Naive thymus-derived CD4-positive, alpha-beta T cell (primary cell): ENCODE data around the gene ATP13A5. TPM values are rescaled to one million over a fixed set of nuclear protein-coding genes. Genes with fewer than 3 reads are reported as not detected.

Source experiments
- ATAC-seq: fragments of 150-1000 bp; cut with Tn5 transposase; 2 replicates; pipeline ENCODE4 v1.10.0; 2021; ENCODE audit warnings: mild to moderate bottlenecking, moderate library complexity
- CTCF ChIA-PET: fragments of 350-600 bp; sonication (Branson Sonifier 250); formaldehyde crosslinking; loops from one replicate; lab custom pipeline; 2021; ENCODE audit warnings: antibody characterized with exemption; lab: Charles Lee
- POLR2A ChIA-PET: fragments of 350-600 bp; sonication (Branson Sonifier 250); formaldehyde crosslinking; loops from one replicate; lab custom pipeline; 2021; ENCODE audit warnings: antibody characterized with exemption, inconsistent platforms; lab: Charles Lee
- DNase-seq, 9 donors: peaks; one replicate each; pipeline versions ENCODE4 v3.0.0 to v3.0.0-alpha.2; 2020 to 2022; ENCODE audit warnings: mixed read lengths in 1 of 9
- H3K27ac ChIP-seq: one replicate; pipeline ENCODE4 v1.7.0; 2013; ENCODE audit warnings: mild to moderate bottlenecking, low read depth, low read length, moderate library complexity
- H3K27me3 ChIP-seq, 2 donors: one replicate each; pipeline ENCODE4 v1.7.0; 2013; ENCODE audit warnings: low read length in 2 of 2, mild to moderate bottlenecking in 2 of 2, moderate library complexity in 2 of 2; ENCODE audit not compliant: control insufficient read depth in 2 of 2, insufficient read depth in 2 of 2
- H3K36me3 ChIP-seq, 3 experiments: 1 replicate in 2 of 3; 2 replicates in 1 of 3; pipeline ENCODE4 v1.7.0; 2013; ENCODE audit warnings: low read length in 3 of 3, mild to moderate bottlenecking in 3 of 3, moderate library complexity in 1 of 3; ENCODE audit not compliant: insufficient read depth in 3 of 3, control insufficient read depth in 2 of 3
- H3K4me1 ChIP-seq, 2 donors: one replicate each; pipeline ENCODE4 v1.7.0; 2013; ENCODE audit warnings: low read length in 2 of 2, mild to moderate bottlenecking in 2 of 2, moderate library complexity in 1 of 2; ENCODE audit not compliant: control insufficient read depth in 2 of 2, insufficient read depth in 2 of 2
- H3K4me3 ChIP-seq: 2 replicates; pipeline ENCODE4 v1.7.0; 2013; ENCODE audit warnings: mild to moderate bottlenecking, low read length
- H3K9me3 ChIP-seq, 3 experiments: 1 replicate in 2 of 3; 2 replicates in 1 of 3; pipeline ENCODE4 v1.7.0; 2013; ENCODE audit warnings: low read length in 3 of 3; ENCODE audit not compliant: control insufficient read depth in 2 of 3
- H3K27ac Mint-ChIP-seq, 9 donors: one replicate each; pipeline ENCODE4 v1.8.0; 2020 to 2022; ENCODE audit warnings: mixed read lengths in 9 of 9, mild to moderate bottlenecking in 8 of 9, moderate library complexity in 5 of 9, inconsistent platforms in 2 of 9
- H3K27me3 Mint-ChIP-seq, 5 donors: one replicate each; pipeline ENCODE4 v1.8.0; 2021 to 2022; ENCODE audit warnings: mixed read lengths in 5 of 5, mild to moderate bottlenecking in 1 of 5
- H3K36me3 Mint-ChIP-seq, 5 donors: one replicate each; pipeline ENCODE4 v1.8.0; 2020 to 2022; ENCODE audit warnings: mixed read lengths in 5 of 5, mild to moderate bottlenecking in 3 of 5, inconsistent platforms in 1 of 5
- H3K4me1 Mint-ChIP-seq, 7 donors: one replicate each; pipeline ENCODE4 v1.8.0; 2020 to 2022; ENCODE audit warnings: mixed read lengths in 7 of 7, mild to moderate bottlenecking in 3 of 7, inconsistent platforms in 1 of 7
- H3K4me3 Mint-ChIP-seq, 10 donors: one replicate each; pipeline ENCODE4 v1.8.0; 2020 to 2022; ENCODE audit warnings: mild to moderate bottlenecking in 10 of 10, mixed read lengths in 10 of 10, moderate library complexity in 6 of 10, inconsistent platforms in 2 of 10
- H3K9me3 Mint-ChIP-seq, 11 donors: one replicate each; pipeline ENCODE4 v1.8.0; 2020 to 2022; ENCODE audit warnings: mixed read lengths in 11 of 11, mild to moderate bottlenecking in 4 of 11, inconsistent platforms in 1 of 11, moderate library complexity in 1 of 11
- intact Hi-C, 2 donors: fragments of 100-400 bp; cut with micrococcal nuclease; formaldehyde crosslinking; loops; one replicate each; pipeline ENCODE4 v1.15.1; 2023
- polyA plus RNA-seq, 2 donors: library from polyadenylated mRNA; unstranded; fragments of 300-500 nt; fragmentation: Illumina TruSeq; gene quantifications; one replicate each; pipeline ENCODE4 v1.2.3, GENCODE V29; 2021
- total RNA-seq, 6 experiments: library from RNA in 5 of 6; stranded (reverse) in 5 of 6; gene quantifications; 1 replicate in 5 of 6; 2 replicates in 1 of 6; pipeline ENCODE4 v1.2.3 and lab custom pipeline; 2021 to 2026

The ATP13A5 gene
- total and polyA plus RNA-seq, 7 experiments from 2014 or later = not detected

DNA sequence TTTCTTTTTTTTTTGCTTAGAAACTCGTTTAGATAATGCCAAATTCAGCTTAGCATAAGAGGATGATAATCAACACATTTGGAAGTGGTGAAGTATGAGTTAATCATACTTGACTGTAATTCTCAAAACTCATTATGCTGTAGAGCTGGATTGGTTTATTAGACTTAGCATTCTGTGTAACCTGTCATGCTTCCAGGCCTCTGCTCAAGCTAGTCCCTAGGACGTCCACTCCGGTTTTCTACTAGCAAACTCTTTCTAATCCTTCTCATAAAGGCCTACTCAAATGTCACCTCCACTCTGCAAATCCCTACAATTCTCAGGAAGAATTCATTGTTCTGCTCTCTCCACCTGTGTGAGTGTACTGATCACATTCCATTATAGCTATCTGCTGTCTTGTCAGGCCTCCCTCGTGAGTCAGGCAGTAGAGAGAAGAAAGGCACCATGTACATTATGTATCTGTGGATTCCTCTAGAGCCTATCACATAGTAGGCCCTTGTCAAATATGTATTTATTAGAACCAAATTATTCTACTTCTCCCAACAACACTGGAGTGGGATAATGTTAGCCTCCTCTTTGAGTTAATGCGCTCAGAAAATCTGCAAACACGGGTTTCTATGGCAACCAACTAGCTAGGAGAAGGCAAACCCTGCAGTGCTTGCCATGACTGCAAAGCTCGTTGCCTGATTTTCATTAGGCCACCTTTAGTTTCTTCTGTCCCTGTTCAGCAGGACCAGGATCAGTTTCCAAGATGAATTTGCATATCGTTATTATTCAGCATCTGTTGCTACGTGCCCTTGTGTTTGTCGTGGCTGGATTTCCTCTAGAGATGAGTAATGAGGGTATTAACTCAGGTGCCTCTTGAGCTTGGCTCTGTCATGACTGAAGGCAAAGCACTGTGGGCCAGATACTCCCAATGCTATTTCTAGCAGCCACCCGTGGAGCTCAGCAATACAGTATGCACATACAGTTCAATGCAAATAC is 30.7 kb downstream of the ATP13A5 start:
- Histone ChIP-seq H3K9me3 (no peaks in the 10 kb centered on the region), H3K36me3 (no peaks in the 10 kb centered on the region), H3K27ac (no peak overlapping the region), H3K27me3 (no peaks in the 10 kb centered on the region), H3K4me1 (no peaks in the 10 kb centered on the region), H3K4me3 (no peak overlapping the region)
- POLR2A ChIA-PET = no interaction called here
- ATAC-seq = no peak
- Mint-ChIP-seq H3K27ac (no peak overlapping the region), H3K36me3 (no peaks in the 10 kb centered on the region), H3K4me1 (peaks cover 0 to 2% (median 0%) of the 10 kb centered on the region in 7 donors), H3K4me3 (no peak overlapping the region), H3K27me3 (peaks cover 0 to 16% (median 13%) of the 10 kb centered on the region in 5 donors), H3K9me3 (peaks cover 0 to under 1% (median 0%) of the 10 kb centered on the region in 11 donors)
- intact Hi-C loops = no loop called here
- CTCF ChIA-PET = no interaction called here
- DNase-seq = no peak

DNA sequence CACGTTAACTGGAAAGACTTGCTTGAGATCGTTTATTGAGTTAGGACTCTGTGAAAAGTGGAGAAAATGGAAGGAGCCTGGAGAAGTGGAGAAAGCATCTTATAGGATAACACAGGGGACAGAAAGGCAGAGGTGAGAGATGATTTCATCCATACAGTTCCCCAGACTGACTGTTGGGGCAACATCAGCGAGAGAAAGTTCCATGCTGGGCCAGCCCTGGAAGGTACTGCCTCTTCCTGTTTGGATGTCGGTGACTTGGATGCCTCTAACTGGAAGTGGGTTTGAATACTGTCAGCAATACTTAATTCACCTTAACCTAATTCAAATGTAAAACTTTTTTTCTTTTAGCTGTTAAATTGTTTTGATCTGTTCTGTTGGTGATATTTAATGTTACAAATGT is 32.3 kb downstream of the ATP13A5 start:
- ATAC-seq (no peak), DNase-seq (no peak)
- intact Hi-C loops = no loop called here
- H3K27ac ChIP-seq = no peak overlapping the region
- no peaks in the 10 kb centered on the region for H3K36me3 Mint-ChIP-seq
- no peak overlapping the region for H3K4me3 Mint-ChIP-seq
- no peaks in the 10 kb centered on the region for H3K36me3 ChIP-seq
- peaks cover 0 to 3% of the 10 kb centered on the region in 2 donors for H3K27me3 ChIP-seq
- no peaks in the 10 kb centered on the region for H3K9me3 Mint-ChIP-seq
- no peaks in the 10 kb centered on the region for H3K9me3 ChIP-seq
- ChIA-PET POLR2A (no interaction called here), CTCF (no interaction called here)
- no peak overlapping the region for H3K4me3 ChIP-seq
- no peaks in the 10 kb centered on the region for H3K4me1 ChIP-seq
- H3K27me3 Mint-ChIP-seq = peaks cover 0 to 15% (median 13%) of the 10 kb centered on the region in 5 donors
- peaks cover 0 to 2% (median 0%) of the 10 kb centered on the region in 7 donors for H3K4me1 Mint-ChIP-seq
- H3K27ac Mint-ChIP-seq = no peak overlapping the region

DNA sequence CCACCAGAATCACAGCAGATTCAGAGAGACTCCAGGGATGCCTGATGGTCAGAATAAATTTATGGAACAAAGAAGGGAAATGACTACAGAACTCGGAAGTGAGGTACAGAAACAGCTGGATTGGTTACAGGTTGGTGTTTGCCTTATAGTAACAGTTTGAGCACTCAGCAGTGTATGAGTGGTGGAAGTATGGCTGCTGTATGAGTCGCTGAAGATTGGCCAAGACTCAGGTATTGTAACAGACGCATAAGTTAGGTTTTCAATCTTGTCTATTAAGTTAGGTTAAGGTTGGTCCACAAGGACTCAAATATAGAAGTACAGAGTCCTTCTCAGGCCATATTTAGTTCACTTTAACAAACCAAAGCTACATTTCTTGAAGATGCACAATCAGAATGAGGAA is 33.1 kb downstream of the ATP13A5 start:
- Mint-ChIP-seq H3K9me3 (no peaks in the 10 kb centered on the region), H3K27ac (no peak overlapping the region), H3K4me3 (no peak overlapping the region), H3K27me3 (peaks cover 0 to 23% (median 14%) of the 10 kb centered on the region in 5 donors), H3K4me1 (peaks cover 0 to 2% (median 0%) of the 10 kb centered on the region in 7 donors), H3K36me3 (no peaks in the 10 kb centered on the region)
- intact Hi-C loops = no loop called here
- Histone ChIP-seq H3K4me1 (no peaks in the 10 kb centered on the region), H3K27ac (no peak overlapping the region), H3K36me3 (no peaks in the 10 kb centered on the region), H3K27me3 (peaks cover 0 to 3% of the 10 kb centered on the region in 2 donors), H3K4me3 (no peak overlapping the region), H3K9me3 (no peaks in the 10 kb centered on the region)
- ChIA-PET CTCF (no interaction called here), POLR2A (no interaction called here)
- no peak for ATAC-seq
- no peak for DNase-seq

DNA sequence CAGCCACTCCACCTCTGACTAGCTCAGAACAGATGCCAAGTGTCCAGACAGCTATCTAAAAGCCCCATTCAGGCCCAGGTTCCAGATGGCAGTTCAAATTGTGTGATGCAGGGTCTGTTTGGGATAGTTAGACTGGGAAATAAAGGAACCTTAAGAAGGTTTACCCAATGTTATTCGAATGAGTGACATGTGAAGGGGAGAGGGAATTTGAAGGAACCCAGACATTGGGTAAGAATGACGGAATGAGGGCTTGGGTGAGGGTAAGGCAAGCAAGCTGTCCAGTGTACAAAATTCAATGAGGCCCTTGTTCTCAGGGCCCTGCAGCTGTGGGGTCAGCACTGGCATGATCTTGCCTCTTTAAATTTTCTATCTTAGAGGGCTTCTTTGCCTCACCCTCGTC is 34.1 kb downstream of the ATP13A5 start:
- H3K9me3 ChIP-seq = no peaks in the 10 kb centered on the region
- H3K27ac ChIP-seq = no peak overlapping the region
- no peaks in the 10 kb centered on the region for H3K4me1 ChIP-seq
- intact Hi-C loops = no loop called here
- Mint-ChIP-seq H3K4me3 (no peak overlapping the region), H3K27me3 (peaks cover 5 to 25% (median 18%) of the 10 kb centered on the region in 5 donors), H3K4me1 (peaks cover 0 to 2% (median 0%) of the 10 kb centered on the region in 7 donors), H3K36me3 (no peaks in the 10 kb centered on the region), H3K9me3 (no peaks in the 10 kb centered on the region), H3K27ac (no peak overlapping the region)
- H3K36me3 ChIP-seq = no peaks in the 10 kb centered on the region
- H3K4me3 ChIP-seq = no peak overlapping the region
- no peak for DNase-seq
- CTCF ChIA-PET = interaction anchor here (0.9 kb wide), 1 partner anchor 12 kb away, joined by 3 read pairs; no protein-coding TSS in a partner anchor
- peaks cover 0 to 3% of the 10 kb centered on the region in 2 donors for H3K27me3 ChIP-seq
- no peak for ATAC-seq
- POLR2A ChIA-PET = no interaction called here

DNA sequence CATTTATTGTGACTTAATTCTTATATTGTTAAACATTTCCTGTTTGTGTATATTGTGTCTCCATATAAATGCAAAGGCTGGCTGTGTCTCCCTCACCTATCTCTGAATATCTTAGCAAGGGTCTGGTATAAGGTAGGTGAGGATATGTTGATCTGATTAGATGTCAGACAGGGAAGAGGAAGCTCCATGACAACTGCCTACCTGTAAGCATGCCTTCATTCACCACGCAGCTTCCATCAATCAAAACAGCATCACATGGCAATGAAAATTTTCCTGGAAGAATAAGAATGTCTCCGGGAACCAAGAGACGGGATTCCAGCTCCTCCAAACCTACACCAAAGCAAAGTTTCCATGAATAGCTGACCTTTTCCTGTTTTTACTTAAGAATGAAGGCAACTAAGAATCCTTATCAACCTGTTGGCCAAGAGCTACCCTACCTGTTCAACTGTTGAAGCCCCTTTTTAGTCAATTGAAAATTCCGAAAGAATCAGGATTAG is 34.8 kb downstream of the ATP13A5 start:
- no peak for DNase-seq
- H3K9me3 ChIP-seq = no peaks in the 10 kb centered on the region
- Mint-ChIP-seq H3K9me3 (no peaks in the 10 kb centered on the region), H3K4me3 (no peak overlapping the region), H3K27me3 (peaks cover 8 to 32% (median 12%) of the 10 kb centered on the region in 5 donors), H3K4me1 (peaks cover 0 to 2% (median 0%) of the 10 kb centered on the region in 7 donors), H3K36me3 (no peaks in the 10 kb centered on the region), H3K27ac (no peak overlapping the region)
- CTCF ChIA-PET = interaction anchor here (0.9 kb wide), 1 partner anchor 11 kb away, joined by 3 read pairs; no protein-coding TSS in a partner anchor
- H3K27me3 ChIP-seq = peaks cover 0 to 3% of the 10 kb centered on the region in 2 donors
- no peaks in the 10 kb centered on the region for H3K36me3 ChIP-seq
- intact Hi-C loops = no loop called here
- H3K27ac ChIP-seq = no peak overlapping the region
- H3K4me1 ChIP-seq = no peaks in the 10 kb centered on the region
- no peak overlapping the region for H3K4me3 ChIP-seq
- ATAC-seq = no peak
- POLR2A ChIA-PET = no interaction called here

DNA sequence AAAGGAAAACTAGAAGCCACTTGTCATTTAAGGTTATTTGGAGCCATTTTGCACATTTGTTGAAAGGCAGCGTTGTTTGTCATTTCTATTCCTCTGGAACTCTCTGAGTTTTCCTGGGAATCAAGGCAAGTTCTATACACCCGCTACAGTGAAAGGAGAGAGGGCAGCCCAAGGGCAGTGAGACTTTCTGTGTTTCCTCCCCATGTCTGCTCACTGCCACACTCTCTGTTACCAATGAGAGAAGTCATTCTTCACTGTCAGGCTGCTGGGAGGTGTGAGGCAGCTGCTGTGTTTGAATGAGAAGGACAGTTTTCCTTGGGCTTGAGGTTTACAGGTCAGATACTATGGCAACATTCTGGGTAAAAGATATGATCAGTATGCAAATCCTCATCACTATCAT is 36.0 kb downstream of the ATP13A5 start:
- H3K4me1 Mint-ChIP-seq = peaks cover 0 to 2% (median 0%) of the 10 kb centered on the region in 7 donors
- H3K4me3 Mint-ChIP-seq = no peak overlapping the region
- POLR2A ChIA-PET = no interaction called here
- no peak overlapping the region for H3K27ac Mint-ChIP-seq
- Histone ChIP-seq H3K9me3 (no peaks in the 10 kb centered on the region), H3K36me3 (no peaks in the 10 kb centered on the region), H3K4me3 (no peak overlapping the region), H3K27me3 (peaks cover 0 to 3% of the 10 kb centered on the region in 2 donors), H3K27ac (no peak overlapping the region), H3K4me1 (no peaks in the 10 kb centered on the region)
- peaks cover 8 to 33% (median 12%) of the 10 kb centered on the region in 5 donors for H3K27me3 Mint-ChIP-seq
- no peak for DNase-seq
- no peaks in the 10 kb centered on the region for H3K36me3 Mint-ChIP-seq
- CTCF ChIA-PET = no interaction called here
- intact Hi-C loops = no loop called here
- H3K9me3 Mint-ChIP-seq = peaks cover 0 to 5% (median 0%) of the 10 kb centered on the region in 11 donors
- no peak for ATAC-seq
